GM04504 (cell line): ENCODE measurements around the gene HIGD2A.

Experiments used
- DNase-seq: peaks from one replicate; pipeline ENCODE4 v3.0.0-alpha.2; 2012; ENCODE audit warnings: low read depth

HIGD2A gene

DNA sequence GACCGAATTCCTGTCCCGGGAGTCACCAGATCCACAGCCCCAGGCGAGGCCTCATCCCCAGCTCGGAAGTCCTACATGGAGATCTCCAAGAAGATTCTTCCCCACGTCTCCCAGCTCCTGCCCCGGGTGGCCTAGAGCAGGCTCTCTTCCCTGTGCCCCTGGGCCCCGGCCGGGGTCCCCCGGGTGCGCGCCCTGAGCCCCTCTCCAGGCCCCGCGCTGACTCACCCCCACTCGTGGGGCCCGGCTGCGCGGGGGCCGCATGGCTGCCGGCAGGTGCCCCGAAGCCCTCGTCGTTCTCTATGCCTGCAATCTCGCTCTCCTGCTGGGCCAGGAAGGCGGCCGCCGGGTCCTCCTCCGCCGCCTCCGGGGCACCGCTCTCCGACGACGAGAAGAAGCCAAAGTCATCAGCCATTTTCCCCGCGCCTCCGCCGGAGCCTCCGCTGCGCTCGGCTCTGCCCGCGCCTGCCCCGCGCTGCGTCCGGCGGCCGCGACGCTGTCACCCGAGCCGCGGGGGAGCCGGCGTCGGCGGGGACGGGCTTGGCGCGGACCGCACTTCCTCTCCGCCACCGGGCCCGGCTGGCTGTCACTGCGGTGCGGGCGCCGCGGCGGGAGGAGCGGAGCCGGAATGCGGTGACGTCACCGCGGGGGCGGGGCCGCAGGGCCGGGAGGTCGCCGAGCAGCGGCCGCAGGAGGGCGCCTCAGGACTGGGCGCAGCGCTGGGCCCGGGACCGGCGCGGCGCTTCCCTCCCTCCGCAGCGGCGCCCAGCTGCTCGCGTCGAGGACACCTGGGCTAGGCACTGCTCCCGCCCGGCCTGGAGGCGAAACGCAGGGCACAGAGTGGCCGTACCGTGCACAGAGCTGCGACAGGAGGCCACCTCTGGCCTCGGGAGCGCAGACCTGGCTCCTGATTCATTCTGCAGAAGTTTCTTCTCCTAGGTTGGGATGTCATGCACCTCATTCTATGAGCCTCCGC is 27.7 kb downstream of the HIGD2A start, which contains the start of gene CLTB:
Gene CLTB (minus strand): TSS at position 588 of the 973 bp plus-strand sequence. CDS start 176 bp downstream, at position 412.
- peak; percentile 67 for DNase-seq

DNA sequence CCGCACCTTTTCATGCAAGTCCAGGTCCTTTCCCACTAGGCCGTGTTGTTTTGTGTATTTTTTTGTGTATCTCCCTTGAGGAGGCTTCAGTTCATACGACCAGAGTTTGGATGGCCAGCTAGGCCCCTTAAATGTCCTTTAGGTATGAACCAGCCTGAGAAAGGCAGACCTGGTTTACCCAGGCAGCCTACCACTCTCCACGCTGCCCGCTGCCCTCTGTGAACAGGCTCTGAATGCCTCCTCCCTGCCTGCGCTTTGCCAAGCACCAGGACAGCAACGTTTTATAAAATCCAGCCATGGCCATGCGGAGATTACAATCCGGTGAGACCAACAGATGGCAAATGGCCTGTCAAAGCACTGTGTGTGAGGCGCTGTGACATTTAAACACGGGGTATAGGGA is 28.4 kb downstream of the HIGD2A start:
- DNase-seq: no peak

DNA sequence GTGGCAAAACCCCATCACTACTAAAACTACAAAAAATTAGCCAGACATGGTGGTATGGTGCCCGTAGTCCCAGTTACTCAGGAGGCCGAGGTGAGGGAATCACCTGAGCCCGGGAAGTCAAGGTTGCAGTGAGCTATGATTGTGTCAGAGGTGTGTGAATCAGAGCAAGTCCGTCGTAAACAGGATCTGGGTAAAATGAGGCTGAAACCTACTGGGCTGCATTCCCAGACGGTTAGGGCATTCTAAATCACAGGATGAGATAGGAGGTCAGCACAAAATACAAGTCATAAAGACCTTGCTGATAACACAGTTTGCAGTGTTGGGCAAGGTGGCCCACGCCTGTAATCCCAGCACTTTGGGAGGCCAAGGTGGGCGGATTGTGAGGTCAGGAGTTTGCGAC is 29.7 kb downstream of the HIGD2A start:
- DNase-seq: no peak

DNA sequence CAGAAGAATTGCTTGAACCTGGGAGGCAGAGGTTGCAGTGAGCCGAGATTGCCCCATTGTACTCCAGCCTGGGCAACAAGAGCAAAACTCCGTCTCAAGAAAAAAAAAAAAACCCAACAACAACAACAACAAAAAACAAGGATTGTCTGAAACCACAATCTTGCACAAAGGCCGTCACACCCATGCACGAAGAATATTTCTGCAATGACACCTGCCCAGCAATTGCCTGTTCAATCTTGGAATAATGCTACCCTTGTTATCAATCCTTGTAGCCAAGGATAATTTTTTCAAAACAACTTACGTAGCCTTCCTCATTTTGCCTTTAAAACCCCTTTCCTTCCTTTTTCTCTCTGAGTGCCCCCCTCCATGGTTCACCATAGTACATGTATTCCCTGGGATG is 31.5 kb downstream of the HIGD2A start:
- no peak for DNase-seq

- no peak for DNase-seq
Measured at GRCh38 chr5:176420972-176421544, 32.5 kb downstream of the HIGD2A start.

GRCh38 chr5:176424181-176424580 is 35.6 kb downstream of the HIGD2A start:
- no peak for DNase-seq

- DNase-seq: no peak
Measured at GRCh38 chr5:176425138-176425537, 36.6 kb downstream of the HIGD2A start.

DNA sequence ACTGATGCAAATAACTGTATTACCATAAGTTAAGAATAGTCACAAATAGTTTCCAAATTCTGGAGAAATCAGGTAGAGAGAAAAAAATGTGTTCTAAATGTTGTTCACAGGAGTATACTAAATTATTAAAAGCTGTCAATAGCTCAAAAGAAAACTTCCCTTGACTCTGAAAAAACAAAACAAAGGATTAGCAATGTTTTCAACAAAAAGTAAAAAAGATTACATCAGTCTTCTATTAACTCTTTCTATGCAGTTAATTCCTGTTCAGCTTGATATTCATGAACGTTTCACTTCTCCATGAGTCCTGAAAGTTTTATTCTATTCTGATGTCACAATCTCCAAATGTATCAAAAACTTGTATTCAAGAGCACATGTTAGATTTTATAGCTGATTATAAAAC is 37.2 kb downstream of the HIGD2A start:
- no peak for DNase-seq

DNA sequence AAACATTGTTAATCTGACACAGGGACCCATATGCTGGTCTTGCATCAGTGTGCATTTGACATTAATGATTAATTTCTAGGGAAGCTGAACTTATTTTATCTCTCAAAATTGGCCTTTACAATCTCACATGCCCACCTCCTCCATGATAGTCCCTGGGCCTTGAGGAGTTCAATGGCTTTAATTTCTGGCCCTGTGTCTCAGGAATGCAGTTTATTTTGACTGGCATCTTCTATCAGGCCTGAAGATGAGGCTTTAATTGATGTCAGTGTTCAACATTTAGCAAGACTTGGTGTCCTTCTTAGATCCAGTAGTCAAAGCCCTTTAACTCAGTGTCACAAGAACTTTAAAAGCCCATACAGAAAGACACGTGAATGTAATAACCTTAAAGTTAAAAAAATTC is 38.3 kb downstream of the HIGD2A start:
- no peak for DNase-seq

DNA sequence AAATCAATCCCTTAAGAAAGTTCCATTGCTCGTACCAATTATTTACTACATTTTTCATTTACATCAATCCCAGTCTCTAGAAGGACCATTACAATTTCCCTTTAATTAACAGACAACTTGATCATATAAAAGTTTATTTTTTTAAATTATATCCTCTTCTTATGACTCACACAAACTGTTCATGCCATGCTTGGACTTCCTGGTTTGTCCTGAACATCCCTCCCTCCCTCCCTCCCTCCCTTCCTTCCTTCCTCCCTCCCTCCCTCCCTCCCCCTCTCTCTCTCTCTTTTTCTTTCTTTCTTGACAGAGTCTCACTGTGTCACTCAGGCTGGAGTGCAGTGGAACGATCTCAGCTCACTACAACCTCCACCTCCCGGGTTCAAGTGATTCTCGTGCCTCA is 39.4 kb downstream of the HIGD2A start:
- DNase-seq: no peak

- DNase-seq: no peak
Measured at GRCh38 chr5:176429972-176430371, 41.4 kb downstream of the HIGD2A start.

DNA sequence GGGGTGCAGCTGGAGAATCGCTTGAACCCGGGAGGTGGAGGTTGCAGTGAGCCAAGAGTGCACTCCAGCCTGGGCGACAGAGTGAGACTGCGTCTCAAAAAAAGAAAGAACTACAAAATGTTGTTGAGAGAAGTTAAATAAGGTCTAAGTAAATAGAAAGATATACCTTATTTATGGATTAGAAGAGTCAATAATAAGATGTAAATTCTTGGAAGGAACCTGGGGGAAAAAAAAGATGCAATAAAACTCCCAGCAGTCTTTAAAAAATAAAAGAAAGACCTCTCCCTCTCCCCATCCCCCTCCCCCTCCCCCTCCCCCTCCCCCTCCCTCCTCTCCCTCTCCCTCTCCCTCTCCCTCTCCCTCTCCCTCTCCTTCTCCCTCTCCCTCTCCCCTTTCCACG is 44.2 kb downstream of the HIGD2A start:
- DNase-seq: no peak

DNA sequence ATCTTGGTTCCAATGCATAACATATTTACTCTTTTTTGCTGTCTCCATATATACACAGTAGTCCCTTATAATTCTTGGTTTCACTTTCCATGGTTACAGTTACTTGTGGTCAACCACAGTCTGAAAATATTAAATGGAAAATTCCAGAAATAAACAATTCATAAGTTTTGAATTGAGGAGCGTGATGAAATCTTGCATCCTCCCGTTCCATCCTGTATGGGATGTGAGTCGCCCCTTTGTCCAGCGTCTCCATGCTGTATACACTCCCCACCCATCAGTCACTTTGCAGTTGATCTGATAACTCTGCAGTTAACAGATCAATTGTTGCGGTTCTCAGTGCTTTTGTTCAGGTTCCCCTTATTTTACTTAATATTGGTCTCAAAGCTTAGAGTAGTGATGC is 48.1 kb downstream of the HIGD2A start:
- DNase-seq: no peak

- DNase-seq: peak; percentile 50
Measured at GRCh38 chr5:176438959-176439757, 50.6 kb downstream of the HIGD2A start.
